OCI-LY3 (cell line): ENCODE data around the gene BPGM.
A peak's percentile ranks its signal among the peaks of the same experiment; 100 is the strongest.

ENCODE experiments used
- H2AFZ ChIP-seq: fragments of 200-600, 300-600 bp; shearing (Covaris generic); 2 replicates; pipeline ENCODE4 v1.6.0; 2014; ENCODE audit warnings: antibody characterized with exemption, low read depth, low read length
- H3K27ac ChIP-seq: fragments of 200-600, 300-600 bp; sonication (generic); 2 replicates; pipeline ENCODE4 v1.5.1; 2014; ENCODE audit warnings: mild to moderate bottlenecking, low read length, moderate library complexity, mixed read lengths
- H3K27me3 ChIP-seq: fragments of 200-600, 300-600 bp; sonication (generic); 2 replicates; pipeline ENCODE4 v1.6.1; 2014; ENCODE audit warnings: low read depth, low read length, mixed read lengths
- H3K36me3 ChIP-seq: fragments of 200-600, 300-600 bp; sonication (generic); replicated peaks from 2 replicates; pipeline ENCODE3; 2014; ENCODE audit warnings: low read depth, low read length, mixed read lengths
- H3K4me1 ChIP-seq: fragments of 300-600, 200-600 bp; sonication (generic); 2 replicates; pipeline ENCODE4 v1.6.1; 2014; ENCODE audit warnings: low read length, mixed read lengths
- H3K4me2 ChIP-seq: fragments of 200-600, 300-600 bp; sonication (generic); 2 replicates; pipeline ENCODE4 v1.6.1; 2014; ENCODE audit warnings: low read length, mixed read lengths
- H3K4me3 ChIP-seq: fragments of 300-600, 200-600 bp; sonication (generic); 2 replicates; pipeline ENCODE4 v1.5.1; 2014; ENCODE audit warnings: antibody characterized with exemption, mild to moderate bottlenecking, low read length, moderate library complexity
- H3K79me2 ChIP-seq: fragments of 300-600, 200-600 bp; shearing (Covaris generic); 2 replicates; pipeline ENCODE4 v1.6.1; 2014; ENCODE audit warnings: mild to moderate bottlenecking, low read length, mixed read lengths
- H3K9ac ChIP-seq: fragments of 300-600, 200-600 bp; shearing (Covaris generic); 2 replicates; pipeline ENCODE4 v1.6.0; 2014; ENCODE audit warnings: mild to moderate bottlenecking, low read length, moderate library complexity
- H3K9me3 ChIP-seq: fragments of 200-600, 300-600 bp; shearing (Covaris generic); 2 replicates; pipeline ENCODE4 v1.6.1; 2014; ENCODE audit warnings: low read length, mixed read lengths; ENCODE audit not compliant: insufficient read depth
- H4K20me1 ChIP-seq: fragments of 200-600, 300-600 bp; sonication (generic); 2 replicates; pipeline ENCODE4 v1.6.1; 2016; ENCODE audit warnings: low read length, mixed read lengths; ENCODE audit not compliant: insufficient read depth
- EZH2phosphoT487 ChIP-seq: fragments of 200-600 bp; shearing (Covaris generic); IDR thresholded peaks from 2 replicates; pipeline ENCODE4 v1.6.1; 2018; ENCODE audit warnings: antibody characterized with exemption, mixed run types, low read depth
- TF ChIP-seq, protein P1 (sequence below): fragments of 200-600, 300-600 bp; sonication (generic); IDR thresholded peaks from 2 replicates; pipeline ENCODE4 v1.5.1; 2014; ENCODE audit warnings: antibody characterized with exemption, low read length, low read depth

BPGM gene

DNA sequence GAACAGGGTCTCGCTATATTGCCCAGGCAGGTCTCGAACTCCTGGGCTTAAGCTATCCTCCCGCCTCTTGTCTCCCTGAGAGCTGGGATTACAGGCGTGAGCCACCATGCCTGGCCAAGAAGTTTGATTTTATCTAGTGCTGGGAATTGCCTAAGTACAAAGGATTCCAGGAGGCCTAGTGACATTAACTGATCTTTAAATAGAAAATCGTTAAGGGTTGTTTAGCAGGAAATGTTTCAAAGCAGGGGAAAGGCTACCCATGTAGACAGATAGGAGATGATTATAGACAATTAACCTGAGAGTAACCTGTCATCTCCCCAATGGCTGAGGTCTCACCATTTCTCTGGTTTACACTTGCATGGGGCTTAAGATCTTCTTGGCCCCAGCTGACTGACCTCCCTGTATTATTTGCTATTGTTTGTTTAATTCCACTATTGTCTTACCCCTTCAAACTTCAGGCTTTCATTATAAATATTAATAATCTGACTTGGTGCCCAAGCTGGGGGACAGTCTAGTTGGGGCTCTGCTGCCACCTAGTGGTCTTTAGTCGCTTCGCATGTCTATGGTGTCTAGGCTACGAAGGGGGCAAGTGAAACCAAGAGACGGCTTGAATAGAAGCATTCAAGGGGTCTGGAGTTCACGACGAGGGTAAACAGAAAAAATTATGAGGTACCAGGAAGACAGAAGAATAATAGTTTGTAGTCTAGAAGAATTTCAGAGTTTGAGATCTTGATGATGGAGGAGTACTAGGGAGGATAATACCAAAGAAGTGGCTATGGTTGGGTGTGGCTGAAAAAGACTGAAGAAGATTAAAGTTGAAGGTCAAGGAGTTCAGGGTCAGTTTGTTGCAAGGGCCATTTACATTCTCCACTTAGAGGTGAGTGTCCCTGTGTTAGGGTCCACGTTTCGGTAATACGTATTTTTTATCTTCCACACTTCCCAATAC is 40.4 kb upstream of the BPGM start:
- TF ChIP-seq, protein P1, sequence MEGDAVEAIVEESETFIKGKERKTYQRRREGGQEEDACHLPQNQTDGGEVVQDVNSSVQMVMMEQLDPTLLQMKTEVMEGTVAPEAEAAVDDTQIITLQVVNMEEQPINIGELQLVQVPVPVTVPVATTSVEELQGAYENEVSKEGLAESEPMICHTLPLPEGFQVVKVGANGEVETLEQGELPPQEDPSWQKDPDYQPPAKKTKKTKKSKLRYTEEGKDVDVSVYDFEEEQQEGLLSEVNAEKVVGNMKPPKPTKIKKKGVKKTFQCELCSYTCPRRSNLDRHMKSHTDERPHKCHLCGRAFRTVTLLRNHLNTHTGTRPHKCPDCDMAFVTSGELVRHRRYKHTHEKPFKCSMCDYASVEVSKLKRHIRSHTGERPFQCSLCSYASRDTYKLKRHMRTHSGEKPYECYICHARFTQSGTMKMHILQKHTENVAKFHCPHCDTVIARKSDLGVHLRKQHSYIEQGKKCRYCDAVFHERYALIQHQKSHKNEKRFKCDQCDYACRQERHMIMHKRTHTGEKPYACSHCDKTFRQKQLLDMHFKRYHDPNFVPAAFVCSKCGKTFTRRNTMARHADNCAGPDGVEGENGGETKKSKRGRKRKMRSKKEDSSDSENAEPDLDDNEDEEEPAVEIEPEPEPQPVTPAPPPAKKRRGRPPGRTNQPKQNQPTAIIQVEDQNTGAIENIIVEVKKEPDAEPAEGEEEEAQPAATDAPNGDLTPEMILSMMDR, result peak; percentile 94
- no peak for TF ChIP-seq EZH2phosphoT487
- Histone ChIP-seq H3K4me2 (peak overlapping the region; percentile 61), H3K36me3 (no peaks in the 10 kb centered on the region), H3K4me1 (no peaks in the 10 kb centered on the region), H3K79me2 (no peaks in the 10 kb centered on the region), H3K27me3 (peaks cover 67% of the 10 kb centered on the region), H3K9ac (no peak overlapping the region), H4K20me1 (no peaks in the 10 kb centered on the region), H3K27ac (no peak overlapping the region), H3K4me3 (peak overlapping the region; percentile 42; the same call in 1 of the 2 replicates), H2AFZ (no peak overlapping the region), H3K9me3 (no peaks in the 10 kb centered on the region)

DNA sequence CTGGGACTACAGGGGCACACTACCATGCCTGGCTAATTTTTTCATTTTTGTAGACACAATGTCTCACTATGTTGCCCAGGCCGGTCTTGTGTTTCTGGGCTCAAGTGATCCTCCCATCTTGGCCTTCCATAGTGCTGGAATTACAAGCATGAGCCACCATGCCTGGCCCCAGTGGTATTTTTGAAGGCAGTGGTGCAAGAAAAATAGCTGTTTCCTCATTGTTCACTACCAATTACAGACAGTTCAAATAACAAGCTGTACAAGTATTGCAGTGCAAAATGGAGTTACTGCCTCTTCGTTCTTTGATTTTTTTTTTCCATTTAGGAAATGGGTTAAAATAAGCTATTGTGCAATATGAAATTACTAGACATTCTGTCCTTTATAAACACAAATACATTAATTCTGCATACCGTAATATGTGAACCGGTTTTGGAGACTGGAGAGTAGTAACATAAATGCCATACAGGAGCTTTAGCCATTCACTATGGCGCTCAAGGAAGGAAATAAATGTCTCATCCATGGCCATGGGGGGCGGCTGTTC is 35.0 kb upstream of the BPGM start:
- Histone ChIP-seq H3K36me3 (no peaks in the 10 kb centered on the region), H3K79me2 (no peaks in the 10 kb centered on the region), H3K27me3 (peaks cover 59% of the 10 kb centered on the region), H3K9me3 (no peaks in the 10 kb centered on the region), H3K4me1 (no peaks in the 10 kb centered on the region), H2AFZ (no peak overlapping the region), H3K27ac (no peak overlapping the region), H4K20me1 (no peaks in the 10 kb centered on the region), H3K4me2 (no peak overlapping the region), H3K4me3 (no peak overlapping the region), H3K9ac (no peak overlapping the region)
- no peak for TF ChIP-seq EZH2phosphoT487
- TF ChIP-seq, protein P1, result no peak

GRCh38 chr7:134612197-134612596 is 34.5 kb upstream of the BPGM start:
- H3K9me3 ChIP-seq, result no peaks in the 10 kb centered on the region
- no peaks in the 10 kb centered on the region for H3K79me2 ChIP-seq
- H3K9ac ChIP-seq, result no peak overlapping the region
- peaks cover 59% of the 10 kb centered on the region for H3K27me3 ChIP-seq
- TF ChIP-seq, protein P1, result peak; percentile 45
- TF ChIP-seq EZH2phosphoT487, result no peak
- no peak overlapping the region for H3K4me2 ChIP-seq
- no peaks in the 10 kb centered on the region for H3K4me1 ChIP-seq
- H4K20me1 ChIP-seq, result no peaks in the 10 kb centered on the region
- no peak overlapping the region for H3K4me3 ChIP-seq
- H3K27ac ChIP-seq, result no peak overlapping the region
- no peak overlapping the region for H2AFZ ChIP-seq
- no peaks in the 10 kb centered on the region for H3K36me3 ChIP-seq

GRCh38 chr7:134613623-134614347 is 32.9 kb upstream of the BPGM start:
- no peaks in the 10 kb centered on the region for H3K9me3 ChIP-seq
- no peak for TF ChIP-seq EZH2phosphoT487
- TF ChIP-seq, protein P1, result no peak
- no peak overlapping the region for H2AFZ ChIP-seq
- no peak overlapping the region for H3K4me2 ChIP-seq
- no peak overlapping the region for H3K9ac ChIP-seq
- H3K79me2 ChIP-seq, result no peaks in the 10 kb centered on the region
- no peaks in the 10 kb centered on the region for H3K4me1 ChIP-seq
- no peak overlapping the region for H3K4me3 ChIP-seq
- no peak overlapping the region for H3K27ac ChIP-seq
- H3K27me3 ChIP-seq, result peaks cover 58% of the 10 kb centered on the region
- H3K36me3 ChIP-seq, result no peaks in the 10 kb centered on the region
- no peaks in the 10 kb centered on the region for H4K20me1 ChIP-seq
